ENCODE measurements around the gene PDE8B. TPM values are rescaled to one million over a fixed set of nuclear protein-coding genes. Genes with fewer than 3 reads are reported as not detected.

PDE8B gene
- total RNA-seq, 1 donor from 2014 or later: 5.9 TPM

GRCh38 chr5:77413049-77413448 is 202.6 kb downstream of the PDE8B start:
- no peak overlapping the region for H3K27ac ChIP-seq
- DNase-seq (ENCODE audit: extremely low spot score in 2 of 2): no peak
- no peaks in the 10 kb centered on the region for H3K9me3 ChIP-seq
- TF ChIP-seq POLR2AphosphoS5 (IDR thresholded peaks at IDR 0.05; ENCODE audit: insufficient read depth in 1 of 2, low read depth in 1 of 2) (no peak), POLR2A (IDR thresholded peaks at IDR 0.05) (no peak)
- TF ChIP-seq, protein P1, sequence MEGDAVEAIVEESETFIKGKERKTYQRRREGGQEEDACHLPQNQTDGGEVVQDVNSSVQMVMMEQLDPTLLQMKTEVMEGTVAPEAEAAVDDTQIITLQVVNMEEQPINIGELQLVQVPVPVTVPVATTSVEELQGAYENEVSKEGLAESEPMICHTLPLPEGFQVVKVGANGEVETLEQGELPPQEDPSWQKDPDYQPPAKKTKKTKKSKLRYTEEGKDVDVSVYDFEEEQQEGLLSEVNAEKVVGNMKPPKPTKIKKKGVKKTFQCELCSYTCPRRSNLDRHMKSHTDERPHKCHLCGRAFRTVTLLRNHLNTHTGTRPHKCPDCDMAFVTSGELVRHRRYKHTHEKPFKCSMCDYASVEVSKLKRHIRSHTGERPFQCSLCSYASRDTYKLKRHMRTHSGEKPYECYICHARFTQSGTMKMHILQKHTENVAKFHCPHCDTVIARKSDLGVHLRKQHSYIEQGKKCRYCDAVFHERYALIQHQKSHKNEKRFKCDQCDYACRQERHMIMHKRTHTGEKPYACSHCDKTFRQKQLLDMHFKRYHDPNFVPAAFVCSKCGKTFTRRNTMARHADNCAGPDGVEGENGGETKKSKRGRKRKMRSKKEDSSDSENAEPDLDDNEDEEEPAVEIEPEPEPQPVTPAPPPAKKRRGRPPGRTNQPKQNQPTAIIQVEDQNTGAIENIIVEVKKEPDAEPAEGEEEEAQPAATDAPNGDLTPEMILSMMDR (IDR thresholded peaks at IDR 0.05): no peak
- no peaks in the 10 kb centered on the region for H3K4me1 ChIP-seq
- H3K4me3 ChIP-seq: no peak overlapping the region
- no peaks in the 10 kb centered on the region for H3K27me3 ChIP-seq
- no peaks in the 10 kb centered on the region for H3K36me3 ChIP-seq
- intact Hi-C loops (cut with DNase I): no loop called here

GRCh38 chr5:77418162-77418561 is 207.7 kb downstream of the PDE8B start:
- TF ChIP-seq, protein P1 (IDR thresholded peaks at IDR 0.05): no peak
- TF ChIP-seq POLR2A (IDR thresholded peaks at IDR 0.05): no peak
- no peak for TF ChIP-seq POLR2AphosphoS5 (IDR thresholded peaks at IDR 0.05; ENCODE audit: insufficient read depth in 1 of 2, low read depth in 1 of 2)
- intact Hi-C loops (cut with DNase I): no loop called here
- DNase-seq (ENCODE audit: extremely low spot score in 2 of 2): no peak

GRCh38 chr5:77418601-77419581 is 208.4 kb downstream of the PDE8B start:
- H3K36me3 ChIP-seq: no peaks in the 10 kb centered on the region
- H3K4me1 ChIP-seq: no peaks in the 10 kb centered on the region
- intact Hi-C loops (cut with DNase I): no loop called here
- H3K27me3 ChIP-seq: no peaks in the 10 kb centered on the region
- no peaks in the 10 kb centered on the region for H3K9me3 ChIP-seq
- H3K27ac ChIP-seq: no peak overlapping the region
- TF ChIP-seq, protein P1 (IDR thresholded peaks at IDR 0.05): no peak
- TF ChIP-seq POLR2A (IDR thresholded peaks at IDR 0.05): no peak
- TF ChIP-seq POLR2AphosphoS5 (IDR thresholded peaks at IDR 0.05; ENCODE audit: insufficient read depth in 1 of 2, low read depth in 1 of 2): no peak
- no peak for DNase-seq (ENCODE audit: extremely low spot score in 2 of 2)
- H3K4me3 ChIP-seq: no peak overlapping the region

More at GRCh38 chr5:77418162-77418561, 207.7 kb downstream of the PDE8B start:
- no peaks in the 10 kb centered on the region for H3K9me3 ChIP-seq
- no peak overlapping the region for H3K4me3 ChIP-seq
- H3K4me1 ChIP-seq: no peaks in the 10 kb centered on the region
- no peaks in the 10 kb centered on the region for H3K27me3 ChIP-seq
- no peaks in the 10 kb centered on the region for H3K36me3 ChIP-seq
- H3K27ac ChIP-seq: no peak overlapping the region

GRCh38 chr5:77419644-77420582 is 209.4 kb downstream of the PDE8B start:
- H3K4me1 ChIP-seq: no peaks in the 10 kb centered on the region
- no peaks in the 10 kb centered on the region for H3K36me3 ChIP-seq
- no peak overlapping the region for H3K4me3 ChIP-seq
- no peak overlapping the region for H3K27ac ChIP-seq
- no peak for DNase-seq (ENCODE audit: extremely low spot score in 2 of 2)
- H3K27me3 ChIP-seq: no peaks in the 10 kb centered on the region
- intact Hi-C loops (cut with DNase I): no loop called here
- no peaks in the 10 kb centered on the region for H3K9me3 ChIP-seq
- TF ChIP-seq POLR2AphosphoS5 (IDR thresholded peaks at IDR 0.05; ENCODE audit: insufficient read depth in 1 of 2, low read depth in 1 of 2) (no peak), POLR2A (IDR thresholded peaks at IDR 0.05) (no peak)
- TF ChIP-seq, protein P1 (IDR thresholded peaks at IDR 0.05): no peak

Measured in vagina (tissue), 2 donors.